ENCODE measurements around the gene CXCL14. TPM values are rescaled to one million over a fixed set of nuclear protein-coding genes. Genes with fewer than 3 reads are reported as not detected.

CXCL14 gene
- total RNA-seq, 1 experiment from 2014 or later, result not detected

- H3K27ac Mint-ChIP-seq (ENCODE audit: unreplicated experiment), result no peak overlapping the region
- H3K27me3 Mint-ChIP-seq (ENCODE audit: insufficient read depth, unreplicated experiment), result peaks cover 5% of the 10 kb centered on the region
- no TSS peak for BruUV-seq (replicated peaks)
- Histone ChIP-seq H3K4me3 (ENCODE audit: low read depth, low read length) (no peak overlapping the region), H3K36me3 (ENCODE audit: control insufficient read depth, insufficient read depth, low read length) (no peaks in the 10 kb centered on the region), H3K27me3 (replicated peaks; ENCODE audit: control insufficient read depth, insufficient read depth, low read length) (no peaks in the 10 kb centered on the region), H3K9me3 (no peaks in the 10 kb centered on the region), H3K4me1 (no peaks in the 10 kb centered on the region)
- TF ChIP-seq CTCF (IDR thresholded peaks at IDR 0.05; ENCODE audit: insufficient read depth in 1 of 2, low read depth in 1 of 2, low read length in 1 of 2, severe bottlenecking in 1 of 2, unreplicated experiment in 1 of 2), result no peak
- CTCF ChIA-PET, result interaction anchor here (2.2 to 4.5 kb wide), 4 partner anchors 13 to 111 kb away, joined by 11 to 82 read pairs (median 46); no protein-coding TSS in a partner anchor
- no peak overlapping the region for H3K4me3 Mint-ChIP-seq (ENCODE audit: unreplicated experiment)
- H3K36me3 Mint-ChIP-seq (ENCODE audit: insufficient read depth, unreplicated experiment), result no peaks in the 10 kb centered on the region
- no peaks in the 10 kb centered on the region for H3K9me3 Mint-ChIP-seq (ENCODE audit: unreplicated experiment)
- no peak for DNase-seq
- POLR2A ChIA-PET, result interaction anchor here (0.6 kb wide), 1 partner anchor 125 kb away, joined by 8 read pairs; no protein-coding TSS in a partner anchor
- no peaks in the 10 kb centered on the region for H3K4me1 Mint-ChIP-seq (ENCODE audit: low read depth, unreplicated experiment)
- intact Hi-C loops (cut with micrococcal nuclease; ENCODE audit: unreplicated experiment), result no loop called here
Measured at GRCh38 chr5:135567661-135568060, 11.1 kb downstream of the CXCL14 start.

GRCh38 chr5:135566422-135567400, 12.1 kb downstream of the CXCL14 start:
- no TSS peak for BruUV-seq (replicated peaks)
- no peak for TF ChIP-seq CTCF (IDR thresholded peaks at IDR 0.05; ENCODE audit: insufficient read depth in 1 of 2, low read depth in 1 of 2, low read length in 1 of 2, severe bottlenecking in 1 of 2, unreplicated experiment in 1 of 2)
- H3K36me3 Mint-ChIP-seq (ENCODE audit: insufficient read depth, unreplicated experiment), result no peaks in the 10 kb centered on the region
- no peak for DNase-seq
- H3K4me1 Mint-ChIP-seq (ENCODE audit: low read depth, unreplicated experiment), result no peaks in the 10 kb centered on the region
- H3K9me3 Mint-ChIP-seq (ENCODE audit: unreplicated experiment), result no peaks in the 10 kb centered on the region
- H3K4me1 ChIP-seq, result no peaks in the 10 kb centered on the region
- no peaks in the 10 kb centered on the region for H3K9me3 ChIP-seq
- ChIA-PET CTCF (interaction anchor here (0.6 to 4.5 kb wide), 26 partner anchors 10 to 359 kb away, joined by 3 to 82 read pairs (median 6); partner anchors contain the start of gene SLC25A48), POLR2A (interaction anchor here (0.6 to 0.9 kb wide), 2 partner anchors 13 to 97 kb away, joined by 3 read pairs; no protein-coding TSS in a partner anchor)
- H3K4me3 Mint-ChIP-seq (ENCODE audit: unreplicated experiment), result no peak overlapping the region
- no peak overlapping the region for H3K4me3 ChIP-seq (ENCODE audit: low read depth, low read length)
- no peaks in the 10 kb centered on the region for H3K36me3 ChIP-seq (ENCODE audit: control insufficient read depth, insufficient read depth, low read length)
- intact Hi-C loops (cut with micrococcal nuclease; ENCODE audit: unreplicated experiment), result loop anchor here (1.0 kb wide), 3 partner anchors 12 to 104 kb away; no protein-coding TSS in a partner anchor
- H3K27me3 Mint-ChIP-seq (ENCODE audit: insufficient read depth, unreplicated experiment), result no peaks in the 10 kb centered on the region
- H3K27me3 ChIP-seq (replicated peaks; ENCODE audit: control insufficient read depth, insufficient read depth, low read length), result no peaks in the 10 kb centered on the region
- H3K27ac Mint-ChIP-seq (ENCODE audit: unreplicated experiment), result no peak overlapping the region

GRCh38 chr5:135565725-135566421, 12.9 kb downstream of the CXCL14 start:
- no peak overlapping the region for H3K27ac Mint-ChIP-seq (ENCODE audit: unreplicated experiment)
- no peaks in the 10 kb centered on the region for H3K27me3 Mint-ChIP-seq (ENCODE audit: insufficient read depth, unreplicated experiment)
- TF ChIP-seq CTCF (IDR thresholded peaks at IDR 0.05; ENCODE audit: insufficient read depth in 1 of 2, low read depth in 1 of 2, low read length in 1 of 2, severe bottlenecking in 1 of 2, unreplicated experiment in 1 of 2), result peak; percentile 88 to 97
- Histone ChIP-seq H3K27me3 (replicated peaks; ENCODE audit: control insufficient read depth, insufficient read depth, low read length) (no peaks in the 10 kb centered on the region), H3K36me3 (ENCODE audit: control insufficient read depth, insufficient read depth, low read length) (no peaks in the 10 kb centered on the region), H3K4me1 (no peaks in the 10 kb centered on the region; the same call in 1 of the 2 replicates), H3K9me3 (no peaks in the 10 kb centered on the region), H3K4me3 (ENCODE audit: low read depth, low read length) (no peak overlapping the region)
- intact Hi-C loops (cut with micrococcal nuclease; ENCODE audit: unreplicated experiment), result loop anchor here (1.0 kb wide), 3 partner anchors 12 to 104 kb away; no protein-coding TSS in a partner anchor
- peaks cover under 1% of the 10 kb centered on the region for H3K36me3 Mint-ChIP-seq (ENCODE audit: insufficient read depth, unreplicated experiment)
- ChIA-PET POLR2A (interaction anchor here (0.6 to 0.9 kb wide), 2 partner anchors 12 to 96 kb away, joined by 3 read pairs; no protein-coding TSS in a partner anchor), CTCF (interaction anchor here (0.5 to 4.5 kb wide), 28 partner anchors 11 to 360 kb away, joined by 3 to 82 read pairs (median 5); partner anchors contain the start of gene SLC25A48)
- no peak overlapping the region for H3K4me3 Mint-ChIP-seq (ENCODE audit: unreplicated experiment)
- H3K4me1 Mint-ChIP-seq (ENCODE audit: low read depth, unreplicated experiment), result peaks cover 2% of the 10 kb centered on the region
- BruUV-seq (replicated peaks), result no TSS peak
- H3K9me3 Mint-ChIP-seq (ENCODE audit: unreplicated experiment), result no peaks in the 10 kb centered on the region
- DNase-seq, result peak; percentile 78 to 86
